SK-N-SH (cell line): Measurements from ENCODE around the gene GUK1. TPM values are rescaled to one million over a fixed set of nuclear protein-coding genes. Genes with fewer than 3 reads are reported as not detected.
"Not testable (repeated sequence)": the region's sequence is repeated elsewhere in the genome, so short reads cannot be mapped to it uniquely, and the experiment has no call there.

Experiments
- CTCF ChIA-PET: fragments of 300-600, 350-600 bp; formaldehyde crosslinking; extraction: SDS; loops from one replicate; lab custom pipeline; 2021; lab: Yijun Ruan, JAX
- POLR2A ChIA-PET: fragments of 350-600 bp; sonication (Branson Sonifier 250); formaldehyde crosslinking; extraction: SDS; loops from one replicate; lab custom pipeline; 2020; ENCODE audit warnings: antibody characterized with exemption, inconsistent platforms; lab: Yijun Ruan, JAX
- DNase-seq: peaks from one replicate; pipeline ENCODE4 v3.0.0; 2012
- H2AFZ ChIP-seq: fragments of 200-600 bp; sonication (generic); 2 replicates; pipeline ENCODE4 v1.8.1; 2016; ENCODE audit warnings: antibody characterized with exemption, mild to moderate bottlenecking, low read depth
- H3F3A ChIP-seq: fragments of 200-600 bp; sonication (generic); replicated peaks from 2 replicates; pipeline ENCODE3; 2016; ENCODE audit warnings: antibody characterized with exemption, mild to moderate bottlenecking; ENCODE audit not compliant: insufficient read depth
- H3K27ac ChIP-seq, 2 experiments: fragments of 200-500 bp in 1 of 2; fragments of 200-600 bp in 1 of 2; sonication (Bioruptor generic) in 1 of 2; sonication (generic), shearing (Covaris generic) in 1 of 2; 2 replicates each; pipeline versions ENCODE4 v1.5.1 to v1.6.1; 2014 to 2016; ENCODE audit warnings: low read depth in 2 of 2, inconsistent platforms in 1 of 2, low read length in 1 of 2, mild to moderate bottlenecking in 1 of 2, mixed read lengths in 1 of 2
- H3K27me3 ChIP-seq: fragments of 200-600 bp; sonication (generic), shearing (Covaris generic); 2 replicates; pipeline ENCODE4 v1.6.1; 2016; ENCODE audit warnings: mixed run types; ENCODE audit not compliant: insufficient read depth
- H3K36me3 ChIP-seq, 2 experiments: fragments of 200-500 bp in 1 of 2; fragments of 200-600 bp in 1 of 2; sonication (Bioruptor generic) in 1 of 2; sonication (generic) in 1 of 2; replicated peaks in 1 of 2; 2 replicates each; pipeline versions ENCODE3 to v1.5.1; 2014 to 2016; ENCODE audit warnings: low read length in 1 of 2, mild to moderate bottlenecking in 1 of 2; ENCODE audit not compliant: insufficient read depth in 2 of 2, control insufficient read depth in 1 of 2
- H3K4me1 ChIP-seq, 2 experiments: fragments of 200-500 bp in 1 of 2; fragments of 200-600 bp in 1 of 2; sonication (Bioruptor generic) in 1 of 2; sonication (generic), shearing (Covaris generic) in 1 of 2; 2 replicates each; pipeline versions ENCODE4 v1.5.1 to v1.6.1; 2014 to 2016; ENCODE audit warnings: low read depth in 1 of 2, low read length in 1 of 2, mixed run types in 1 of 2; ENCODE audit not compliant: insufficient read depth in 2 of 2, control insufficient read depth in 1 of 2
- H3K4me2 ChIP-seq: fragments of 200-600 bp; sonication (generic), shearing (Covaris generic); 2 replicates; pipeline ENCODE4 v1.6.1; 2017; ENCODE audit warnings: mixed run types
- H3K4me3 ChIP-seq, 2 experiments: fragments of 200-500 bp in 1 of 2; fragments of 200-600 bp in 1 of 2; sonication (Bioruptor generic) in 1 of 2; sonication (generic), shearing (Covaris generic) in 1 of 2; 2 replicates each; pipeline versions ENCODE4 v1.5.1 to v1.8.1; 2014 to 2016; ENCODE audit warnings: low read depth in 2 of 2, inconsistent platforms in 1 of 2, low read length in 1 of 2, mild to moderate bottlenecking in 1 of 2, mixed read lengths in 1 of 2, moderate library complexity in 1 of 2
- H3K79me2 ChIP-seq: fragments of 200-600 bp; sonication (generic); 2 replicates; pipeline ENCODE4 v1.8.1; 2017; ENCODE audit warnings: mild to moderate bottlenecking; ENCODE audit not compliant: insufficient read depth
- H3K9ac ChIP-seq: fragments of 200-600 bp; sonication (generic); 2 replicates; pipeline ENCODE4 v1.6.1; 2017; ENCODE audit warnings: mixed run types
- H3K9me2 ChIP-seq: fragments of 200-600 bp; sonication (generic); 2 replicates; pipeline ENCODE4 v1.6.1; 2017; ENCODE audit warnings: mixed run types
- H3K9me3 ChIP-seq: fragments of 200-600 bp; sonication (generic); 2 replicates; pipeline ENCODE4 v1.6.1; 2017; ENCODE audit warnings: mixed run types, mild to moderate bottlenecking, moderate library complexity
- H4K20me1 ChIP-seq: fragments of 200-600 bp; sonication (generic); 2 replicates; pipeline ENCODE4 v1.6.1; 2017; ENCODE audit warnings: mild to moderate bottlenecking, mixed run types; ENCODE audit not compliant: insufficient read depth
- EP300 ChIP-seq, 2 experiments: IDR thresholded peaks; 2 replicates each; pipeline versions ENCODE4 v1.4.0 to v1.6.1; 2012; ENCODE audit warnings: borderline replicate concordance in 1 of 2, low read depth in 1 of 2, low read length in 1 of 2
- EZH2phosphoT487 ChIP-seq: fragments of 200-600 bp; sonication (generic); IDR thresholded peaks from 2 replicates; pipeline ENCODE4 v1.6.1; 2017; ENCODE audit warnings: low read depth, mixed run types, mild to moderate bottlenecking, antibody characterized with exemption, moderate library complexity, borderline replicate concordance
- FOXM1 ChIP-seq: IDR thresholded peaks from 2 replicates; pipeline ENCODE4 v1.4.0; 2012; ENCODE audit warnings: low read depth, mild to moderate bottlenecking
- GABPA ChIP-seq: IDR thresholded peaks from 2 replicates; pipeline ENCODE4 v1.4.0; 2012; ENCODE audit warnings: low read depth, mild to moderate bottlenecking
- POLR2AphosphoS5 ChIP-seq: IDR thresholded peaks from 2 replicates; pipeline ENCODE4 v1.6.1; 2012; ENCODE audit warnings: low read depth, low read length
- RFX5 ChIP-seq: IDR thresholded peaks from 2 replicates; pipeline ENCODE4 v1.6.1; 2012; ENCODE audit warnings: mild to moderate bottlenecking, improper control_type of control experiment, low read length
- RXRA ChIP-seq: IDR thresholded peaks from 2 replicates; pipeline ENCODE4 v1.4.0; 2012; ENCODE audit warnings: low read depth, mild to moderate bottlenecking, borderline replicate concordance
- TEAD4 ChIP-seq: IDR thresholded peaks from 2 replicates; pipeline ENCODE4 v1.4.0; 2012; ENCODE audit warnings: mild to moderate bottlenecking, borderline replicate concordance; ENCODE audit not compliant: insufficient read depth
- YY1 ChIP-seq: IDR thresholded peaks from 2 replicates; pipeline ENCODE4 v1.4.0; 2012; ENCODE audit warnings: low read depth, mild to moderate bottlenecking
- WGBS: methylation state at CpG from one replicate; pipeline ENCODE4 v1.1.6; 2017; ENCODE audit warnings: low lambda C conversion rate; 5-methylcytosine and 5-hydroxymethylcytosine counted together
- polyA plus RNA-seq, 3 experiments: library from polyadenylated mRNA; depleted of rRNA; stranded (reverse); fragments of >200 nt; gene quantifications; 2 replicates each; pipeline ENCODE4 v1.2.3, GENCODE V29; 2012

Gene GUK1
- polyA plus RNA-seq, 1 of the 3 experiments (the other 2 are of a cell fraction), result 742 TPM

DNA sequence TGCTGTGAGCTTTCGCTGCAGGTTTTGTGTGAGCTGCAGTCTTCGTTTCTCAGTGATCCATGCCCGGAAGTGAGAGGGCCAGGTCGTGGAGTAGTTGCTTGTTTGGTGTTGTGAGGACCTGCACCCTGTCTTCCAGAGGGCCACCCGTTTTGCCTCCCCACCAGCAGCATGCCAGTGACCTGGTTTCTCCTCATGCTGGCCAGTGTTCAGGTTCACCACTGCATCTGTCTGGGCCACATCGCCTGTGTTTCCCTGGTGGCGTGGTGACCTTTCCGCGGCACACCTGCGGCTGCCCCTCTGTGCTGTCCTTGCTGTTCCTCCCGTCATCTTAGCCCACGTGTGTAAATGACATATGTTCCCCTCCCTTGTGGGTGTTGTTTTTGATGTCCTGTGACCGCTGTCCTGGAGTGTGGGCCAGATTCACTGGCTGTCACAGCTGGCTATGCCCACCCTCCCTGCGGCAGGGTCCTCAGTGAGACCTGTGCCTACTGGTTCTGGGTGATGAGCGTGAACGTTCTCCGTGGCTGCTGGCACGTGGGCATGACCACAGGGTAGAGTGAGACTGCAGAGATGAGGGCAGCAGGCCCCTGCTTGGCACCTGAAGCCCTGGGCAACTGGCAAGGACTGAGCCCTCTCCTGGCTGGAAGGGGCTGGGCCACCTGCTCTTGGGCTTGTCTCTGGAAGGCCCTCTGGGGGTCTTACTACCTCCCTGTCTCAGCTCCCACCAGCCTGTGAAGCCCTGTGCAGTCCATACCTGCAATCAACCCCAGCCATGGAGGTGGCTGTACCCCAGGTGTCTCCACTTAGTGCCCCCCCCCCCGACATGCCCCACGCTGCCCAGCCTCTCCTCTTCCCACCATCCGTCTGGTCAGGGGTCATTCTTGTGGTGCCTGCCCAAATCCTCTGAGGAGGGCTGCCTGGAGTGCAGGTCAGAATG lies 32.8 kb downstream of the GUK1 start:
- Histone ChIP-seq H3K4me2 (no peak overlapping the region), H4K20me1 (no peaks in the 10 kb centered on the region), H3K27me3 (no peaks in the 10 kb centered on the region), H3K4me1 (peaks cover 0 to 3% of the 10 kb centered on the region in 2 experiments; a peak in 1 of 4 replicates), H3K4me3 (no peak overlapping the region), H3K36me3 (peaks cover 0 to 2% of the 10 kb centered on the region in 2 experiments), H3K27ac (no peak overlapping the region), H3K79me2 (peaks cover 12% of the 10 kb centered on the region; the same call in 1 of the 2 replicates), H3F3A (no peaks in the 10 kb centered on the region), H3K9me2 (no peaks in the 10 kb centered on the region), H2AFZ (no peak overlapping the region), H3K9me3 (no peaks in the 10 kb centered on the region), H3K9ac (no peak overlapping the region)
- 90% methylated on average over 20 of the region's 21 CpGs for WGBS
- ChIA-PET POLR2A (interaction anchor here (0.8 kb wide), 1 partner anchor 8 kb away, joined by 3 read pairs; no protein-coding TSS in a partner anchor), CTCF (interaction anchor here (1.0 kb wide), 1 partner anchor 342 kb away, joined by 3 read pairs; no protein-coding TSS in a partner anchor)
- no peak for TF ChIP-seq POLR2AphosphoS5
- TF ChIP-seq EP300 (IDR thresholded peaks at IDR 0.05; ENCODE audit: borderline replicate concordance in 1 of 2, low read depth in 1 of 2, low read length in 1 of 2), result no peak
- TF ChIP-seq RFX5, result no peak
- TF ChIP-seq EZH2phosphoT487, result no peak
- TF ChIP-seq GABPA, result no peak
- no peak for TF ChIP-seq RXRA
- no peak for TF ChIP-seq YY1
- TF ChIP-seq FOXM1, result no peak
- TF ChIP-seq TEAD4, result no peak
- no peak for DNase-seq

DNA sequence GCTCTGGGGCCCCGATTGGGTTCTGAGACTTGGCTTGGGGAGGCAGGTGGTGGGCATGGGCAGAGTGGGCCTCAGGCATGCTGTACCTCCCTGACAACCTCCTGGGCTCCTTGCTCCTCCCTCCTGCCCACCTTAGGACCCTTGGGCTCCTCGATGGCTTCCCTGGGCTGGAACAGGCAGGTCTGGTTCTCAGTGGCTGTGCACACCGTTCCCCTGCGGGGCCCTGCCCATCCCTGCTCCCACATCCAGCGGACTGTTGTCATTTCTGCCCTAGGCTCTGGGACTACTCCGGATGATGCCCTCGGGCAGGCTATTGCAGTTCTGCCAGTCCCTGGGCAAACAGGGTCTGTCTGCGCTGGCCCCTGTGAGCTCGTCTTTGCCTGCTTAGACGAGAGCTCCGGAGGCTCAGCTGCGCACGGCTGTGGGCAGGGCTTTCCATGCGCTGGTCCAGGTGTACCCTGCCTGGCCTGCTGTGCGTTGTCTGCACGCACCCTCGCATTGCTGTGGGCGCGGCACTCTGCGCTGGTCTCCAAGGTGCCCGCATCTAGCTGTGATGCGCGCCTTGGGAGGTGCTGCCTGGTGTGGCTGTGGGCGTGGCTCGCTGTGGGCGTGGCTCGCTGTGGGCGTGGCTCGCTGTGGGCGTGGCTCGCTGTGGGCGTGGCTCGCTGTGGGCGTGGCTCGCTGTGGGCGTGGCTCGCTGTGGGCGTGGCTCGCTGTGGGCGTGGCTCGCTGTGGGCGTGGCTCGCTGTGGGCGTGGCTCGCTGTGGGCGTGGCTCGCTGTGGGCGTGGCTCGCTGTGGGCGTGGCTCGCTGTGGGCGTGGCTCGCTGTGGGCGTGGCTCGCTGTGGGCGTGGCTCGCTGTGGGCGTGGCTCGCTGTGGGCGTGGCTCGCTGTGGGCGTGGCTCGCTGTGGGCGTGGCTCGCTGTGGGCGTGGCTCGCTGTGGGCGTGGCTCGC lies 33.7 kb downstream of the GUK1 start:
- H3K4me1 ChIP-seq, H3K9me2 ChIP-seq, H3K27me3 ChIP-seq, H3K4me3 ChIP-seq, H3K36me3 ChIP-seq, H4K20me1 ChIP-seq, H3K4me2 ChIP-seq, H3K9me3 ChIP-seq, H3K27ac ChIP-seq, H3F3A ChIP-seq, H2AFZ ChIP-seq, H3K9ac ChIP-seq: not testable (repeated sequence)
- ChIA-PET POLR2A (interaction anchor here (0.8 kb wide), 1 partner anchor 9 kb away, joined by 3 read pairs; no protein-coding TSS in a partner anchor), CTCF (interaction anchor here (0.9 to 1.2 kb wide), 2 partner anchors 8 to 43 kb away, joined by 3 read pairs; partner anchors contain the start of gene IBA57)
- DNase-seq, result peak; percentile 70
- WGBS, result 75% methylated on average over 16 of the region's 69 CpGs
- peaks cover 12% of the 10 kb centered on the region; the same call in 1 of the 2 replicates for H3K79me2 ChIP-seq
